Subcutaneous adipose tissue (tissue), 4 donors: ENCODE data around the gene USP35. TPM values are rescaled to one million over a fixed set of nuclear protein-coding genes. Genes with fewer than 3 reads are reported as not detected.

Source experiments
- total RNA-seq, 4 donors: library from RNA; depleted of rRNA; stranded (reverse); fragments of >200 nt; gene quantifications; one replicate each; pipeline ENCODE4 v1.1.0, GENCODE V29; 2016
- TF ChIP-seq, protein P1 (sequence below): fragments of 450-650 bp; IDR thresholded peaks from one replicate; pipeline ENCODE4 v1.5.1; 2016; ENCODE audit warnings: low read depth, mild to moderate bottlenecking, control low read depth, antibody characterized with exemption, moderate library complexity

Gene USP35
- total RNA-seq, 4 donors from 2014 or later = 6.8 to 13.2 (median 9.8) TPM

DNA sequence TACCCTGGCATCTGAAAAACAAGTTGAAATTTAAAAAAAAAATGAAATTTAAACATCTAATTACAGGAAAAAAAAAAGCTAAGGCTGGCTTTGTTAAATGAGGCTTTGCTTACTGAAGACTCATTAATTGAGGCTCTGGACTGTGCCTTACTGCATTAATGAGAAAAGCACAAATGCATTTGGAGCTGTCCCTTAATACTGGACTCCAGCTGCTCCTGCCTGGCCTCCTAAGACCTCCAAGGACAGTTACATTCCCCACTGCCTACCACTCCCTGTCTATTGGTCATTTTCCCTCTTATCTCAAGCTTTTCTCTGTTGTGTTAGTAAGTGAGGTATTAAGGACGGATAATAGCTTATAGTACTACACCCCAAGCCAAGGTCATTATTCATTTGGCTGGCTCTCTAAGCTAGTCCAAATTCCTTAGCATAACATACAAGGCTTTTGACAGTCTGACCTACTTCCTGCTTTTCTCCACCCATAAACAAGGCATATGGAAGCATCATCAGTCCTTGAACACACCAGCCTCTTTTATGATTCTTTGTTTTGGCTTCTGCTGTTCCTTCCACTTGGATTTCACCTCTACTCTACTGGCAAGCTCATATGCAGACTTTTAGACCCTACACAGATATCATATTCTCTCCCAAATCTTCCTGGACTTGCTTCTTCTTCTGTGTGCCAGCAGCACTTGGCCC is 62.5 kb downstream of the USP35 start:
- TF ChIP-seq, protein P1, sequence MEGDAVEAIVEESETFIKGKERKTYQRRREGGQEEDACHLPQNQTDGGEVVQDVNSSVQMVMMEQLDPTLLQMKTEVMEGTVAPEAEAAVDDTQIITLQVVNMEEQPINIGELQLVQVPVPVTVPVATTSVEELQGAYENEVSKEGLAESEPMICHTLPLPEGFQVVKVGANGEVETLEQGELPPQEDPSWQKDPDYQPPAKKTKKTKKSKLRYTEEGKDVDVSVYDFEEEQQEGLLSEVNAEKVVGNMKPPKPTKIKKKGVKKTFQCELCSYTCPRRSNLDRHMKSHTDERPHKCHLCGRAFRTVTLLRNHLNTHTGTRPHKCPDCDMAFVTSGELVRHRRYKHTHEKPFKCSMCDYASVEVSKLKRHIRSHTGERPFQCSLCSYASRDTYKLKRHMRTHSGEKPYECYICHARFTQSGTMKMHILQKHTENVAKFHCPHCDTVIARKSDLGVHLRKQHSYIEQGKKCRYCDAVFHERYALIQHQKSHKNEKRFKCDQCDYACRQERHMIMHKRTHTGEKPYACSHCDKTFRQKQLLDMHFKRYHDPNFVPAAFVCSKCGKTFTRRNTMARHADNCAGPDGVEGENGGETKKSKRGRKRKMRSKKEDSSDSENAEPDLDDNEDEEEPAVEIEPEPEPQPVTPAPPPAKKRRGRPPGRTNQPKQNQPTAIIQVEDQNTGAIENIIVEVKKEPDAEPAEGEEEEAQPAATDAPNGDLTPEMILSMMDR = no peak

DNA sequence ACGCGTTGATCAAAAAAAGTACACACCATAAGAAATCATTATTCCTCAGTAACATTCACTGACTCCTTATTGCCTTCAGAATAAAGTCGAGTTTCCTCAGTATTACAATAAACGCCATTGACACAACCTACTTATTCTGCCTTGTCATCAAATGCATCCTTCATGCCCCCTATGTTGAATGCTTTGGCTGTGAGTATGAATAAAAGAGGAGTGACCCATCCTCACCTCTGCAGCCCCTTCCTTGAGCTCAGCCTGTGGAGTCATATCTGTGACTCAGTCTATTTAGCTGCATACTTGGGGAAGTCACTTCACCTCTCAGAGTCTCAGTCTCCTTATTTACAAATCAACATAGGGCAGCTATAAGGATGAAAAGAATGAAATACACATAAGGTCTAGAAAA is 65.1 kb downstream of the USP35 start:
- TF ChIP-seq, protein P1 = no peak

DNA sequence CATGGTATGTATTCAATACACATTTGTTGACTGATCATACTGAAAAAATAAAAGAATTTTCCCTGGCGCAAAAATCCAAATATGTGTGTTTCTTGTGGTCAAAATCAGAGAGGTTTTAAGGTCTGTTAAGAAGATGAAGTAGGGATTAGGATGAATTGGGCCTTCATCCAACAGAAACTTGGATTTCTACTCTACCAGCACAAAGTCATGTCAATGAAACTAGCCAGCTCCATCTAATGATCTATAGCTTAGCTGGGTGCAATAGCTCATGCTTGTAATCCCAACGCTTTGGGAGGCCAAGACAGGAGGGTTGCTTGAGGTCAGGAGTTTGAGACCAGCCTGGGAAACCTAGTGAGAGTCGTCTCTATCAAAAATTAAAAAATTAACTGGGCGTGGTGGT is 65.5 kb downstream of the USP35 start:
- TF ChIP-seq, protein P1 = no peak

DNA sequence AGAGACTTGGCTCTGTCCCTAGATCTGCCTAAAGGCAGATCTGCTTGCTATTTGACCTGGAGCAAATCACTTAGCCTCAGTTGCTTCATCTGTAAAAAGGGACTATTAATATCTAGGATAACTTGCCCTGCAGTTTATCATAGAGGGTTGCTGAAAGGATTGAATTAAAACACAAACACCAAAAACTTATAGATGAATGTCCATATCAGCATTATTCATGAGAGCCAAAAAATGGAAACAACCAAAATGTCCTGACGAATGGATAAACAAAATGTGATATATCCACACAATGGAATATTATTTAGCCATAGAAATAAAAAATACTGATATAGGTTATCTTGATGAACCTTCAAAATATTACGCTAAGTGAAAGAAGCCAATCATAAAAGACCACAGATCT is 67.2 kb downstream of the USP35 start:
- TF ChIP-seq, protein P1 = no peak

DNA sequence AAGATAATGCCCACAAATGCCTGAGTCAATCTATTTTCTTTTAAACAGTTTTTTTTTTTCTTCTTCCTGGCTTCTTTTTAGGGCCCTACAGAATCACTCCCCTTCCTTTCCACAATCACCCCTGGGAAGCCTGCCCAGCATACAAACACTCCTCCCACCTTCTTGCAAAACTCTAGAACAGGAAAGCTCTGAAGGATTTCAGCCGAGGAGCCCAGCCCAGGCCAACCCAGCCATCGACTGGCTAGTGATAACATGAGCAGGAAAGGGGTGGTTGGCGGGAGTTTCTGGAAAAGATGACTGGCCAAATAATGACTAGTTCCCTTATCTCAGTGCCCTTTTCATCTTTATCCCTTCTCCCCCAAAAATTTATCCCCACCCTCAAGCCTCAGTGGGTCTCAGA is 68.2 kb downstream of the USP35 start:
- TF ChIP-seq, protein P1 = no peak

DNA sequence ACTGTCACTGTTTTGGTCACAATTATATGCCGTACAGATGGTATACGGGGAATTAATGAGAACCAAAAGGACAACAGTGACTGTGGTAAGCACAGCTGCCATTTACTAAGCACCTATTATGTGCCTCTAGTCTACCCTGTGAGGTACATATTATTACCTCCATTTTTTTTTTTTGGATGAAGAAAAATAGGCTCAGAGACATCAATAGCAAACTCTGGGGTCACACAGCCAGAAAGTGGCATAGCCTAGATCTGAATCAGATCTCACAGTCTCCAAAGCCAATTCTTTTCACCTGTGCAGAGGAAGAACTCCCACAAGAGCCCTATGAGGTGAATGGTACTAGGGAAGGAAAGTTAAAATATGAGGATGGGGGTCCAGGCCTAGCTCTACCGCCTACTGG is 68.9 kb downstream of the USP35 start:
- TF ChIP-seq, protein P1 = no peak

DNA sequence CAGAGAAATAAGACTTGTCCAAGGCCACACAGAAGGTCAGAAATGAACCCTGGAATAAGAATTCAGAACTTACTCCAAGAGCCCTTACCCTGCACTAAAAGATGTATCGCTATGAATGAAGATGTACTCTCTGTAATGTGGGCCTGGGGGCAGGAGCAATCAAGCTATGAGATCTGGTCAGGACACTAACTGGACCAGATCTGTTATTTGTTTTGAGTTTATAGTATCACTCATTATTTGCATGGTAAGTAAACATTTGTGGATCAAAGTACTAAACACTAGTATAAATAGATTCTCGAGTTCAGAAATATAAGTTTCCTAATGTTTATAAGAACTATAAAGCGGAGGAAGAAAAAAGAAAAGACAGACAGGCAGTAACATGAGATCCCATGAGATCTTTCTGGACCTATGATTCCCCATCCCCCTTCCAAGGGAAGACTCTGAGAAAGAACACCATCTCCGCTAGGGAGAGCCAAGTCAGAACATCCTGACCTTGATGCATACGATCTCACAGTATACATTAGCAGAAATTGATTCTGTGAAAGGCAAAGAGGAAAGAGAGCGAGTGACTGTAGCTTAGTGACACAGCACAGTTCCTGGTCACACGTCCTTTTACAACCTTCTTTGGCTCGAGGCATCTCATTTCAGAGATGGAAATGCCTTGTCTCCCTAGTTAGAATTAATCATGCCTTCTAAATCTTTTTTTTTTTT is 71.2 kb downstream of the USP35 start:
- TF ChIP-seq, protein P1 = no peak
